HG03521 (cell line): ENCODE data around the gene ZNF316.

ENCODE experiments used
- ATAC-seq: cut with Tn5 transposase; IDR thresholded peaks from one replicate; pipeline ENCODE4 v1.9.1; 2021; ENCODE audit warnings: mild to moderate bottlenecking, moderate library complexity; ENCODE audit not compliant: unreplicated experiment

Gene ZNF316

DNA sequence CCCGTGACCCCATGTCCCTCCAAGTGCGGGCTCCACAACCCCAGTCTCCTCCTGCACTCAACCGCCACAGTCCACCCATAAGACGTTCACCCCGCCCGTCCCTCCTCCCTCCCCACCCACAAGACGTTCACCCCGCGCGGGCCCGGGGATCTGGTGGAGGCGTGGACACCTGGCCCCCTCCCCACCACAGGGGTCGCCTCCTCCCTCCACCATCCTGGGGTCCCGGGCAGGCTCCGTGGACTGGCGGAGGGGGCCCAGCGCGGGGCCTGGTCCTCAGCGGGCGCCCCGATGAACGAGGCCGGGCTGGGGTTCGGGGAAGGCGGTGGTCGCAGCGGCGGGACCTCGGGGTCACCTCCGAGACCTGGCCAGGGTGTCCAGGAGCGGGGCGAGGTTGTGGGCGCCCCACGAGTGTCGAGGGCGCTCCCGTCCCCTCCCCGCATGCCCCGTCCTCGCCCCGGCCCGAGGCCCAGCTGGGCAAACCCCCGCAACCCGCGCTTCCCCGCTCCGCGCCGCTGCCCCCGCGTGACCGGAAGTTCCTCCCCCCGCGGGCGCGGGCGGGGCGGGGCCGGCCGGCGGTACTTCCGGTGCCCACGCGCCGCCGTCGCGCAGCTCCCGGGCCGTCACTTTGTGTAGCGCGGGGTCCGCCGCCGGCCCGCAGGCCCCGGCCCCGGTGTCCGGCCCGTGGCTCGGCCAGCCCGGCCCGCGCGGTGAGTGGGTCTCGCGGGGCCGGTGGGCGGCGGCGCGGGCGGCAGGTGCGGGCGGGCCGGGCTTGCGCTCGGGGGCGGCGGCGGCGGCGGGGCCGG lies at the start of gene ZNF316:
ZNF316 (plus strand) TSS at position 578 of the 803 bp plus-strand sequence. CDS start 5,092 bp downstream, outside the sequence.
- peak; percentile 57 for ATAC-seq

DNA sequence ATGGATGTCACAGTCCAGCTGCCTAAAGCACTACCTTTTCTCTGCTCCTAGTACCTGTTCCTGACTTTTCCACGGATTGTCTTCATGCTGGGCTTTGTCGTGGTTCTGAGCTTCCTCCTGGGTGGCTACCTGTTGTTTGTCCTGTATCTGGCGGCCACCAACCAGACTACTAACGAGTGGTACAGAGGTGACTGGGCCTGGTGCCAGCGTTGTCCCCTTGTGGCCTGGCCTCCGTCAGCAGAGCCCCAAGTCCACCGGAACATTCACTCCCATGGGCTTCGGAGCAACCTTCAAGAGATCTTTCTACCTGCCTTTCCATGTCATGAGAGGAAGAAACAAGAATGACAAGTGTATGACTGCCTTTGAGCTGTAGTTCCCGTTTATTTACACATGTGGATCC lies 48.6 kb upstream of the ZNF316 start:
- no peak for ATAC-seq

DNA sequence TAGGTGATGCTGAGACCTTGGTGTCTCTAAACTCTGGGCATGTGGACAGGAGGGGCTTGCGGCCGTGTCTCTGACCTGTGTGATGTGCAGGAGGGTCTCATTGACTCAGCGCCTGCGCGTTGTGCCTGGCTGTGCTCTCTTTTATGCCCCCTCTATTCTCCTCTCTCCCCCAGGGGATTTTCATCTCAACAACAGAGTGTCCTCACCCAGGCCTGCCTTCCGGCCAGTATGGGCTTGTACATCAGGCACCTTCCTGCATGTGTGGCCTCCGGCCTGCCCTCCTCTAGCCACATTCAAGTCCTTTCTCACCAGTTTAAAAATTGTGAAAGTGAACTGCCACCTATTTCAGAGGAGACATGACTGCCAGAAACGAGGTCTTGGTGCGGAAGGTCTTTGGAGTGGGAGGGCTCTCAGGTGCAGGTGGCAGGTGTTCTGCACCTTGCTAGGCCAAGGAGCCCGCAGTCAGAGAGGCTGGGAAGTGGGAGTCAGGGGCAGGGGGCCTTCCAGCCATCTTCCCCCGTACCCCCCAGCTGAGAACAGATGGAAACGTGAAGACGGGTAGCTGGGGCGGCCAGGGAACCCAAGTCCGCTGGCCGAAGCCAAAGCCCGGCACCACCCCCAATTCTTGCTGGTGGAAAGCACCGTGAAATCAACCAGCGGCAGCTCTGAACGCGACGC lies 47.8 kb upstream of the ZNF316 start:
- no peak for ATAC-seq

DNA sequence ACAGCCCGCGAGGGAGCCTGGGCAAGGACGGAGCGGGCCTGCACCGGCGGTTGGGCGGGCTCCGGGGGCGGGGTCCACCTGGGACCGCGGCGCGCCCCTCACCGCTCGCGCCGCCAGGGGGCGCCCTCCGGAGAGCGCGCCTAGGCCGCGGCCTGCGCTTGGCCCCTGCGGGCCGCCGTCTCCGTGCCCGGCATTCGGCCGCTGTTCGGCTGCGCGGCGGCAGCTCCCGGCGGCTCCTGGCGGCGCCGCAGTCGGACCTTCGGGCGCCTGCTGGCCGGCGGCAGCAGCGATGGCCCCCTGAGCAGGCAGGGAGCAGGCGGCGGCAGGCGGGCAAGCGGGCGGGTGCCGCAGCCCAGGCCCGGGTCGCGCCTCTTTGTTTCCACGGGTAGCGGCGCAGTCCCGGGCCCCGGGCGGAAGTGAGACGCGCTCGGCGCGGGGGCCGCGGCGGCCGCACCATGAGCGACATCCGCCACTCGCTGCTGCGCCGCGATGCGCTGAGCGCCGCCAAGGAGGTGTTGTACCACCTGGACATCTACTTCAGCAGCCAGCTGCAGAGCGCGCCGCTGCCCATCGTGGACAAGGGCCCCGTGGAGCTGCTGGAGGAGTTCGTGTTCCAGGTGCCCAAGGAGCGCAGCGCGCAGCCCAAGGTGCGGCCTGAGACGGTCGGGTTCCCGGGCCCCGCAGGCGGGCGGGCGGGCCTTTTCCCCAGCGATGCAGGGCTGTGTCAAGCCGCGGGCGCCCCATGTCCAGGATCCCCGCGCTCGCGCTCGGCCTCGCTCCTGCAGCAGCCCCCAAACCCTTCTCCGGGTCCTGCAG lies 47.1 kb upstream of the ZNF316 start, which contains the start of gene INTS15:
INTS15 (plus strand) TSS at position 193 of the 816 bp plus-strand sequence; CDS start at position 456, 263 bp downstream.
- ATAC-seq, result peak; percentile 87

DNA sequence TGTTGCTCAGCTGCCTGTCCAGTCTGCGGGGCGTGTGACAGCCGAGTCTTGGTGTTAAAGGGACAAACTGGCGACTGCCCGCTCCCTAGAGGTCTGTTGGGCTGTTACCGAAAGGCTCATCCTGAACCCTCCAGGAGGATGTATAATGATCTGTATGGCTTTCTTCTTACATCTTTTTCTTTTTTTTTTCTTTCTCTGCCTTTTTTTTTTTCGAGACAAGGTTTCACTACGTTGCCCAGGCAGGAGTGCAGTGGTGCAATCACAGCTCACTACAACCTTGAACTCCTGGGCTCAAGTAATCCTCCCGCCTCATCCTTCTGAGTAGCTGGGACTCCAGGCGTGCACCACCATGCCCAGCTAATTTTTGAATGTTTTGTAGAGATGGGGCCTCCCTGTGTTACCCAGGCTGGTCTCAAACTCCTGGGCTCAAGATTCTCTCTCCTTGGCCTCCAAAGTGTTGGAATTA lies 46.4 kb upstream of the ZNF316 start:
- ATAC-seq, result no peak

DNA sequence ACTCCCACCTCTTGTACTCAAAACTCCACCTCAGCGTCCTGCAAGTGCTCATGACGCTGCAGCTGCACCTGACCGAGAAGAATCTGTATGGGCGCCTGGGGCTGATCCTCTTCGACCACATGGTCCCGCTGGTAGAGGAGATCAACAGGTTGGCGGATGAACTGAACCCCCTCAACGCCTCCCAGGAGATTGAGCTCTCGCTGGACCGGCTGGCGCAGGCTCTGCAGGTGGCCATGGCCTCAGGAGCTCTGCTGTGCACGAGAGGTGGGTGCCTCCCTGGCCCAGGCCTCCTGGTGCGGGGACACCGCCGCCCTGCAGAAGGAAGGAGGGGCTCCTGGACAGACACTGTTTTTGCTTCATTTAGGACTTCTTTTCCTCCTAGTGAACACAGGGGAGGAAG lies 37.0 kb upstream of the ZNF316 start:
- ATAC-seq, result no peak

DNA sequence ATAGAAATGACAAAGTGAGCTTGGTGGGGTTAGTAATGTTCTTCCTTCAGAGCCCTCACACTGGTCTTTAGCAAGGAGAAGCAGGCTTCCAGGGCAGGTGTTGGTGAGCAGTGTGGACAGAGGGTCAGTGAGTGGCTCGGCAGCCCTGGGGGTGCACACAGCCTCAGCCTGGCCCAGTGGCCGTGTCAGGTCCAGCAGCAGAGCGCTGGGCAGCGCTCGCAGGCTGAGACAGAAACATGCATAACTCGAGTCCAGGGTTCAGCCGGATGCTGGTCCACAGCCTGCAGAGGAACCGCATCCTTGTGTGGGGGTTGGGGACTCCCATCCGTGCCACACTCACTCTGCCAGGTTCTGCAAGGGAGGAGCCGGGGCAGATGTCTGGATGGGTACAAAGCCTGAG lies 32.7 kb upstream of the ZNF316 start:
- ATAC-seq, result no peak

DNA sequence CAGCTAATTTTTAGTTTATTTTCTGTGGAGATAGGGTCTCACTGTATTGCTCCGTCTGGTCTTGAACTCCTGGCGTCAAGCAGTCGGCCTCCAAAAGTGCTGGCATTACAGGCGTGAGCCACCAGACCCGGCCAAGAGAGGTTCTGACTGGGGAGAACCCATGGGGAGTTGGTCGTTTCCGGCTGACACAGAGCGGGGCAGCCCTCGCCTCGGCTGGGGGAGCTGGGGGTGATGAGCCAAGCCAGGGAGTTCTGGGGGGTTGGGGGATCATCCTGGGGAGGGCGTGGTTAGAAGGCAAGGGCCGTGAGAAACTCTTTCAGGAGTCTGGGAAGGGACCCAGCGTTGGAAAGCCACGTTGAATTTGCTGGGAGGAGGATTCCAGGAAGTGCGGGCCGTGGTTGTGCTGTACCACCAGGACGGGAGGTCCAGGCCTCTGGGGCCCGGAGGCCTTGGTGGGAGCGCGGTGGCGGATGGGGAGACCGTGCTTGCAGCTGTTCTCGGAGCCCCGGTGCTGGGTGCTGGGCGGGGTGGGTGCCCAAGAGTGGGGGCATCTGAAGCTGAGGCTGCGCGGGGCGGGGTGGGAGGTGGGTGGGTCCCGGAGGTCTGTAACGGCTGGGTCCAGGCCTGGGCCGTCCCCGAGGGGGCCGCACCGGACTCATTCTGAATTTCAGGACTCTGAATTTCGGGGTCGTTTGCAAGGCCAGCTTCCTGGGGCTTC lies 30.1 kb upstream of the ZNF316 start:
- ATAC-seq, result no peak

DNA sequence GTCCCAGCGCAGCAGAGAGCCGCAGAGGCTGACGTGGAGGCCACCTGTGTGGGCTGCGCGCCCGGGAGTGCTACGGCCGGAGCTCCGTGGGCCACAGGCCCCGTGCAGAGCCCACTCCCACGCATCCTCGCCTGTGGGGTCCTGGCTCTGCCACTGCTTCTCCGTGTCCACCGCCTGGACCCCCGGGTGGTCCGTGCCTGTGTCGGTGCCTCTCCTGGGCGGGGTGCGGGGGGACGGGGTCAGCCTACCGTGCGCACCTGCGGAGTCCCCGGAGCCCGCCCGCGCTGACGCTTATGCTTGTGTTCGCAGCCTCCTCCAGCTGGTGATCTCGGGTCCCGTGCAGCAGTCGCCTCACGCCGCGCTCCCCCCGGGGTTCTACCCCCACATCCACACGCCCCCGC lies 29.5 kb upstream of the ZNF316 start:
- ATAC-seq, result no peak

DNA sequence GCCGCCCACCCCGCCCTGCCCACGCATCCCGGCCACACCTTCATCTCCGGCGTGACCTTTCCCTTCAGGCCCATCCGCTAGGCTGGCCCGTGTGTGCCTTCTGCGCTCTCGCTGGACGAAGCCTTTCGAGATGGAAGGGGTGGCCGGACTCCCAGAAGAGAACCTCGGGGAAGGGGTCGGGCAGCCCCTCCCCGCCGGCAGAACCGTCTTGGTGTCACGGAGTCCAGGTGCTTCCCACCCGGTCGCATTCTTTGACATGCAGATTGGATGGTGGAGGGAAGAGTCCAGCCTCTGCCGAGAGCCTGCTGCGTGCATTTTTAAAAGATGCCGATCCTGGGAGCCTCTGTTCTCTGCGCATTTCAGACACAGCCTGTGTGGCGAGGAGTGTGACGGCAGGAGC lies 29.0 kb upstream of the ZNF316 start:
- no peak for ATAC-seq

DNA sequence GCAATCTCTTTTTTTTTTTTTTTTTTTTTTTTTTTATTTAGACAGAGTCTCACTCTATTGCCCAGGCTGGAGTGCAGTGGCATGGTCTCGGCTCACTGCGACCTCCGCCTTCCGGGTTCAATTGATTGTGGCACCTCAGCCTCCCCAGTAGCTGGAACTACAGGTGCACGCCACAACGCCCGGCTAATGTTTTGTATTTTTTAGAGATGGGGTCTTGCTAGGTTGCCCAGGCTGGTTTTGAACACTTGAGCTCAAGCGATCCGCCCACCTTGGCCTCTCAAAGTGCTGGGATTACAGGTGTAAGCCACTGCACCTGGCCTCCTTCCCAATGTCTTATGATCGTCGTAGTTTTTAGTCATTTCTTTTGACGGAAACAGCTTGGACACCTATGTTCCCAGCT lies 28.3 kb upstream of the ZNF316 start:
- no peak for ATAC-seq

DNA sequence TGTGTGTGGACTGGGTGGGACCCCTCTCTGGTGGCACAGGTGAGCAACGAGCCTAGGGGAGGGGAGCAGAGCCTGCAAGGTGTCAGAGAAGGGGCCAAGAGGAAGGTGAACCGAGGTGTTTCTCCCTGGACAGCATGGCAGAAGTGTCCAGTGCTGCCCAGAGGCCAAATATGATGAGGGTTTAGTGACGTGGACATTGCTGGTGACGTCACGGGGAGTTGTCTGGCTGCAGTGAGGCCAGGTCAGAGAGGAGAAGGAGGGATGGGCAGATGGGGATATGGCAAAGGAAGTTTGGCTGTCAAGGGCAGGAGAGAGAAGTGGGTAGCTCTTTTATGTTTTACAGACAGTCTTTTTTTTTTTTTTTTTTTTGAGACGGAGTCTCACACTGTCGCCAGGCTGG lies 24.3 kb upstream of the ZNF316 start:
- no peak for ATAC-seq

DNA sequence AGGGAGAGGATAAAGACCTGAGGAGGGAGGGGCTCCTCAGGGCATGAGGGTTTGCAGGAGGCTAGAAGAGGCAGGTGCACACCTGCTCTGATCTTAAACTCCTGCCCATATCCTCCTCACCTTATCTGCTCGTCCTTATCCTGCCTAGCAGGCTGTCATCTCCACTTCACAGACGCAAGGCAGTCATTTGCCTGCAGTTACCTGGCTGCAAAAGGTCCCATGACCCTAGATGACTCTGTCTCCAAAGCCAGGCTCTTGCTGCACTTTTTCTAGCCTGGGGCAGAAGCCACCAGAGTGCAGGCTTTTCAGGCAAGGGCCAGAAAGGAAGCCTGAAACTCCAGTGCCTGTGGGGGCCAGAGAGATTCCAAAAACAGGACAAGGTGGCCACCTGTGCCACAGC lies 23.4 kb upstream of the ZNF316 start:
- no peak for ATAC-seq

DNA sequence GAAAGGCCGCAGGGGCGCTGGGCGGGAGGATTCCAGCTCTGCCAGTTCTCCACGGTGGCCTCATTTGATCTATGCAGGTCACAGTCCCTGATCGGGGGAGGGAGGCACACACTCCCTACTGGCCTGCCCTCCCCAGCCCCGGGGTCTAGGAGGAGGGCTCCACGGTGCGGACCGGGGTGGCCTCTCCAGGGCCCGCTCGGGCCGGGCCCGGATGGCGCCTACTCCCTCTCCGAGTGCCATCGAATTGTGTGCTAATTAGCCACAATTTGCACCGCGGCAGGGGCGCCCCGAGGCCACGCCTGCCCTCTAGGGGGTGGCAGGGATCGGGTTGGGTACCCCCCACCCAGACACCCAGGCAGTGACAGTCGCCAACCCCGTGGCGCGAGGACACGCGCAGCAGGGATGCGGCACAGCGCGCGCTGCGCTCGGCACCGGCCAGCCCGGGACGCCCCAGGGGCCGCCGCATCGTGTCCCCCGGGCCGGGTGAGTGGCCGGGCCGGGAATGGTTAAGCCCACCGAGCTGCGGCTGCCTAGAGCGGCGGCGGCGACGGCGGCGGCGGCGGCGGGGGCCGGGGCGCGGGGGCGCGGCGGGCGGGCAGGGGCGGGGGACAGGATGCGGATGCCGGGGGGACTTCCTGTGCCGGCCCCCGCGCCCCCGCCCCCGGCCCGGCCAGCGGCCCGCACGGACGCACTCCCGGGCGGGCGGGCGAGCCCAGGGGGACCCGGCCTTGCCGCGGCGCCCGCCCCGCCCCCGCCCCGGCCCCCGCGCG lies 22.0 kb upstream of the ZNF316 start, which contains the start of gene ZNF853:
ZNF853 (plus strand) TSS at position 658 of the 770 bp plus-strand sequence. CDS start 565 bp downstream, outside the sequence.
- no peak for ATAC-seq

DNA sequence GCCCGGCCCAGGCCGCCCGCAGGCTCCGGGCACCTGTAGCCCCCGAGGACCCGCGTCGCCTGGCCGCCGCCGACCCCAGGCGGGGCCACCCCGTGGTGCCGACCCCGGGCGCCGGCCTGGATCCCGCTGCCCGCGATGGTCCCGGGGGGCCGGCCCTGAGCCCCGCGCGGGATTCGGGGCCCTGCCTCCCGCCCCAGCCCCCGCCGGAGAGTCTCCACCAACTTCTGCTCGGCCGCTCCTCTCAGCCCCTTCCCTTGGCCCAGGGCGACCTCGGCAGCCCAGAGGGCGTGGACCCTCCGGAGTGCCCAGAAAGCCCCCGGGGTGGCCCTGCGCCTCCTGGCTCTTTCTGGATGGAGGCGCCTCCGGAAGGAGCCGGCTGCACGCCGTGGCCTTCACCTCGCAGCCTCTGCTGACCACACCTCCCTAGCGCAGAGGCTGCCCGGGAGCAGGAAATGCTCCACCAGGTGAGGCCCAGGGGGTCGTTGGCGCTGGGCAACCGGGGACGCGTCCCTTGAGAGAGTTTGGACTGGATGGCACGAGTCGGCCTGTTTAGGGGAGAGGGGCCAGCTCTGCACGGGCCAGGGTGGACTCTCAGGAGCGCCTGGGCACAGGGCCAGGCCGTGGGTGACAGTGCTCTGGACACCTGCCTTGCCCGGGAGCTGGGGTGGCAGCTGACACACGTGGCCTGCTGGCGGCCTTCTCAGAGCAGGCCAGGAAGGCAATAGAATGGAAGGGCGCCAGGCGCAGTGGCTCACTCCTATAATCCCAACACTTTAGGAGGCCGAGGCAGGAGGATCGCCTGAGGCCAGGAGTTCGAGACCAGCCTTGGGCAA lies 21.2 kb upstream of the ZNF316 start:
- no peak for ATAC-seq

DNA sequence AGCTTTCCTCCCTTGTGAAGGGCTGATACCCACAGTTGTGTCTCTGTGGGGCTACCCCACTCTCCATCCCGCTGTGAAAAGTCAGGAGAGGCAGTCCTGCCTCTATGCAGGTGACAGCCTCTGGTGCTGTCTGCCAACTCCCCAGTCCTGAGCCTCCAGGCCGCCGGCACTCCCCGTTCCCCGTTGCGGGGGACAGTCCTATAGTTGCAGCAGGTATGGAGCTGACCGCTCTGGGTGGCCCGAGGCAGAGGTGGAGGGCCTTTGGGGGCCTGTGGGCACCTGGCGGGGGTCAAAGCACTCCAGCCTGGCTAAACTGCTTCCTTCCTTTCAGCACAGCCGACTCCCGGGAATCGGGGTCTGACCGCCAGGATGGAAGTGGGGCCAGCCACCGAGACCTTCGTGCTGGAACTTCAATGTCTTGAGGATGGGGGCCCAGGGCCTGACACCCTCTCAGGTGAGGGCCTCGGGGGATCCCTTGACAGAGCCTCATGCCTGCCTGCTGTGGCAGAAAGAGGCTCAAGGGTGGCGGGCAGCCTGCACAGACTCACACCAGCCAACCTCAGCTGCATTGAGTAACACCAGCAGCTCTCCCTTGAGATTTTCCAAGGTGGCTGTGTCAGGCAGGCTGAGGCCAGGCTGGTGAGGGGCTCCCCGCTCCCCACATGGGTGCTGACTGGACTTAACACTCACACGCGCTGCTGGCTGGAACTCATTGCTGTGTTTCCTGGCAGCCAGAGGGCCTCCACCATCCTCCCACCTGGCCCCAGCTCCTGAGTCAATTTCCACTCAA lies 20.1 kb upstream of the ZNF316 start:
- ATAC-seq, result no peak

DNA sequence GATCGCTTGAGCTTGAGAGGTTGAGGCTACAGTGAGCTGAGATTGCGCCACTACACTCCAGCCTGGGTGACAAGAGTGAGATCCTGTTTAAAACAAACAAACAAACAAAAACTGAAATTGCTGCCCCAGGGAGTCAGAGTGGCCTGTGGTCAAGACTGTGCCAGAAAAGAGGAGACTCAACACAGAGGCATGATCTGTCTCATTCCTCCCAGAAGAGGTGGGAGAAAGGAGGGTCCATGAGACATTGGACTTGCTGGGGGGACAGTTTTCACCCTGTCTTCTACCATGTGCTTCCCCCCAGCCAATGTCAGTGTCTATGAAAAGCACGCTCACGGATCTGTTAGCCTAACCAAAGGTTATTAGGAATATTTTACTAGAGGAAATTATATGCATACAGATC lies 18.5 kb upstream of the ZNF316 start:
- no peak for ATAC-seq

DNA sequence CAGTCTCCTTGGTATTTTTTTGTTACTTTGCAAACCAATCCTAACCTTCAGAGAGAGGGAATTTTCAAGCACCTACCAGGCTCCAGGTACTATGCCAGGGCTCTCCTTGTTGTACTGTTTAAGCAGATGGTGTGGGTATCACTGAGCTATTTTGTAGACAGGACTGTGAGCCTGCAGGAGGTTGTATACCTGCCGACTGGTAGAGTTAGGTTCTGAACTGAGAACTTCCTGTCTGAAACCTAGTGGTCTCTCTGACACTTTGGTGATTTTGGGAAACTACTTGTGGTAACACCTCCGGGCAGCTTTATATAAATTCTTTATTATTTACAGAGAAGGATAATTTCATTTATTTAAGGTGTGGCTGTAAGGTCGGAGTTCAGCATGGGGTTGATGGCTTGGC lies 17.2 kb upstream of the ZNF316 start:
- no peak for ATAC-seq
